Chondrocyte (in vitro differentiated cells): ENCODE results near the gene JPH2. TPM values are rescaled to one million over a fixed set of nuclear protein-coding genes. Genes with fewer than 3 reads are reported as not detected.

Experiments used
- DNase-seq: peaks from one replicate; pipeline ENCODE4 v3.0.0; 2021; ENCODE audit warnings: mixed read lengths, low spot score
- H3K27ac Mint-ChIP-seq: one replicate; pipeline ENCODE4 v1.8.0; 2021; ENCODE audit warnings: mild to moderate bottlenecking, moderate library complexity, mixed read lengths; ENCODE audit not compliant: unreplicated experiment
- H3K27me3 Mint-ChIP-seq: 2 replicates; pipeline ENCODE4 v1.8.0; 2021; ENCODE audit warnings: low read depth, mixed read lengths
- H3K36me3 Mint-ChIP-seq: 2 replicates; pipeline ENCODE4 v1.8.0; 2021; ENCODE audit warnings: low read depth, mixed read lengths
- H3K4me1 Mint-ChIP-seq: 2 replicates; pipeline ENCODE4 v1.8.0; 2021; ENCODE audit warnings: low read depth, mild to moderate bottlenecking, mixed read lengths
- H3K4me3 Mint-ChIP-seq: one replicate; pipeline ENCODE4 v1.8.0; 2021; ENCODE audit warnings: mild to moderate bottlenecking, moderate library complexity, mixed read lengths; ENCODE audit not compliant: unreplicated experiment
- H3K9me3 Mint-ChIP-seq: 2 replicates; pipeline ENCODE4 v1.8.0; 2021; ENCODE audit warnings: low read depth, mixed read lengths
- CTCF ChIP-seq: fragments of 200-600 bp; sonication (generic); IDR thresholded peaks from 2 replicates; pipeline ENCODE4 v1.5.0; 2021; ENCODE audit warnings: antibody characterized with exemption, mild to moderate bottlenecking, moderate library complexity
- total RNA-seq: library from RNA; stranded (reverse); gene quantifications from 3 replicates; pipeline ENCODE4 v1.2.1, GENCODE V29; 2021

The JPH2 gene
- total RNA-seq, 1 donor from 2014 or later: 75.9 TPM

- Mint-ChIP-seq H3K36me3 (no peaks in the 10 kb centered on the region), H3K27ac (no peak overlapping the region)
Measured at GRCh38 chr20:44222633-44223368, 35.8 kb upstream of the JPH2 start.

GRCh38 chr20:44222027-44222426, 35.0 kb upstream of the JPH2 start:
- H3K4me3 Mint-ChIP-seq: no peak overlapping the region
- no peaks in the 10 kb centered on the region for H3K36me3 Mint-ChIP-seq
- no peak overlapping the region for H3K27ac Mint-ChIP-seq
- DNase-seq: no peak
- H3K4me1 Mint-ChIP-seq: peaks cover 20% of the 10 kb centered on the region
- no peak for TF ChIP-seq CTCF
- no peaks in the 10 kb centered on the region for H3K9me3 Mint-ChIP-seq
- no peaks in the 10 kb centered on the region for H3K27me3 Mint-ChIP-seq

More at GRCh38 chr20:44222633-44223368, 35.8 kb upstream of the JPH2 start:
- Mint-ChIP-seq H3K4me1 (peaks cover 13% of the 10 kb centered on the region), H3K27me3 (no peaks in the 10 kb centered on the region), H3K4me3 (no peak overlapping the region), H3K9me3 (no peaks in the 10 kb centered on the region)
- TF ChIP-seq CTCF: no peak
- no peak for DNase-seq

- TF ChIP-seq CTCF: no peak
- H3K36me3 Mint-ChIP-seq: no peaks in the 10 kb centered on the region
- no peak for DNase-seq
- H3K4me3 Mint-ChIP-seq: no peak overlapping the region
- H3K4me1 Mint-ChIP-seq: peaks cover 20% of the 10 kb centered on the region
- no peaks in the 10 kb centered on the region for H3K9me3 Mint-ChIP-seq
- H3K27ac Mint-ChIP-seq: no peak overlapping the region
- H3K27me3 Mint-ChIP-seq: no peaks in the 10 kb centered on the region
Measured at GRCh38 chr20:44221368-44221954, 34.5 kb upstream of the JPH2 start.

GRCh38 chr20:44219791-44220190, 32.8 kb upstream of the JPH2 start:
- Mint-ChIP-seq H3K4me1 (peaks cover 25% of the 10 kb centered on the region), H3K4me3 (no peak overlapping the region), H3K27me3 (no peaks in the 10 kb centered on the region), H3K36me3 (no peaks in the 10 kb centered on the region), H3K27ac (no peak overlapping the region), H3K9me3 (no peaks in the 10 kb centered on the region)
- no peak for TF ChIP-seq CTCF
- DNase-seq: no peak

GRCh38 chr20:44219170-44219730, 32.3 kb upstream of the JPH2 start:
- Mint-ChIP-seq H3K27ac (no peak overlapping the region), H3K4me1 (peaks cover 25% of the 10 kb centered on the region), H3K27me3 (no peaks in the 10 kb centered on the region), H3K9me3 (no peaks in the 10 kb centered on the region), H3K4me3 (no peak overlapping the region), H3K36me3 (no peaks in the 10 kb centered on the region)
- TF ChIP-seq CTCF: no peak
- DNase-seq: no peak
